Fibroblast of skin of abdomen (primary cell): ENCODE measurements around the gene RALBP1.

Experiments
- DNase-seq: peaks from one replicate; pipeline ENCODE4 v3.0.0-alpha.2; 2013

The RALBP1 gene

DNA sequence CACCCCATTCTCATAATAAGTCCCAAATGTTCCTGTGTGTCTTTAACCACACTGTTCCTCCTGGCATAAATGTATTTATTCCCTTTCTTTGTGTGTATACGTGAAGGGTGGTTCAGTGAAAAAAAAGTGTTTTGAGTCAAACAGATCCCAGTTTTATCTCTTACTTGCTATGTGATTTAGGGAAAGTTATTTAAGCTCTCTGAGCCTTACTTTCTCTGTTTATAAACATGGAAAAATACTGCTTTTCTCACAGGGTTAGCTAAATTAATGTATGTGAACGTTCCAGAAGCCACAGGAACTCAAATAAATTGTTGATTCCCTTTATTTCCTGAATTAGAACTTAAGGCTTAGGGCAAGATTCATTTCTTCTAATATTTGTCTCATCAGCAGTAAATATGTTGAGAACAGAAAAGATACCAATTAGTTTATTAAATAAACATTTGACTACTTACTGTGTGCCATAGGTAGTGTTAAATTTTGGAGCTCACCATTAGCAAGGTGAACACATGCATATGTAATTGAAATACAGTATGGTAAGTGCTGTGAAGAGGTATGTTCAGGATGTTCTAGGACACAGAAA, 33.2 kb downstream of the RALBP1 start:
- DNase-seq = no peak

DNA sequence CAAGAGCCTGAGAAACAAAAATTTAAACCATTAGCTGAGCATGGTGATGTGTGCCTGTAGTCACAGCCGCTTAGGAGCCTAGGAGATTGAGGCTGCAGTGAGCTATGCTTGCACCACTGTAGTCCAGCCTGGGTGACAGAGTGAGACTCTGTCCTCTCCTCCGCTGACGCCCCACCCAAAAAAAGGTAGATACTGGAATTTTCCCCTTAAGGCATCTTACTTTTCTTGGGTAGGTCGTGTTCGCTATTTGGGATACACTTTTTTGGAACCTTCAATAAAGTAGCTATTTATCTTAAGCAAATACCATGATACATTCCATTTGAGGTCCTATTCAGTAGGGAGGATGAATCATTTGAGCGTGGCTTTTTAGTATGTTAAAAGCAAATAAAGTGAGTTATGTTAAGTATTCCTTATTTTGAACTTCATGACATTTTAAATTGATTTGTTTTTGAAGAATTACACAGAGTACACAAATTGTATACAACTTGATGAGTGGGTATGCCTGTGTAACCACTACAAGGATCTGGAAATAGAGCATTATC, 38.7 kb downstream of the RALBP1 start:
- peak; percentile 78 for DNase-seq

- DNase-seq = peak; percentile 48
Observed at GRCh38 chr18:9516437-9517064, 41.2 kb downstream of the RALBP1 start.

DNA sequence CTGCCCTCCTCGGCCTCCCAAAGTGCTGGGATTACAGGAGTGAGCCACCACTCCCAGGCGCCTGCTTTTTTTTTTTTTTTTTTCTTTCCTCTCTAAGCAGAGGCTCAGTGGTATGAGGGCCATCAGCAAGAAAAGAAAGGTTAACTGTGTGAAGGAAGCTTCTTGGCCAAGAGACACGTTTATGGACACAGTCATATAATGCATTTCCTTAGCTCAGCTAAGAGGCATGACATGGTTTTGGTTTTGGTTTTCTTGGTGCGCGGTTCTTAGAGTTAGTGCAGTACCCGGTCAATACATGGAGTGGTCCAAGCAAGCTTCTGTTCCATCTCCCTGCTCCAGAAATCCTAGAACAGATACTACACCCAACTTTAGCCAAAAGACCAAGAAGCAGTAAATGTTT, 42.6 kb downstream of the RALBP1 start:
- no peak for DNase-seq

- no peak for DNase-seq
Observed at GRCh38 chr18:9519399-9519798, 44.1 kb downstream of the RALBP1 start.

- DNase-seq = no peak
Observed at GRCh38 chr18:9520666-9521065, 45.4 kb downstream of the RALBP1 start.

GRCh38 chr18:9521770-9522169, 46.5 kb downstream of the RALBP1 start:
- DNase-seq = no peak

- DNase-seq = no peak
Observed at GRCh38 chr18:9522952-9523351, 47.6 kb downstream of the RALBP1 start.

- no peak for DNase-seq
Observed at GRCh38 chr18:9526458-9526857, 51.1 kb downstream of the RALBP1 start.

- DNase-seq = no peak
Observed at GRCh38 chr18:9530226-9531009, 55.1 kb downstream of the RALBP1 start.

DNA sequence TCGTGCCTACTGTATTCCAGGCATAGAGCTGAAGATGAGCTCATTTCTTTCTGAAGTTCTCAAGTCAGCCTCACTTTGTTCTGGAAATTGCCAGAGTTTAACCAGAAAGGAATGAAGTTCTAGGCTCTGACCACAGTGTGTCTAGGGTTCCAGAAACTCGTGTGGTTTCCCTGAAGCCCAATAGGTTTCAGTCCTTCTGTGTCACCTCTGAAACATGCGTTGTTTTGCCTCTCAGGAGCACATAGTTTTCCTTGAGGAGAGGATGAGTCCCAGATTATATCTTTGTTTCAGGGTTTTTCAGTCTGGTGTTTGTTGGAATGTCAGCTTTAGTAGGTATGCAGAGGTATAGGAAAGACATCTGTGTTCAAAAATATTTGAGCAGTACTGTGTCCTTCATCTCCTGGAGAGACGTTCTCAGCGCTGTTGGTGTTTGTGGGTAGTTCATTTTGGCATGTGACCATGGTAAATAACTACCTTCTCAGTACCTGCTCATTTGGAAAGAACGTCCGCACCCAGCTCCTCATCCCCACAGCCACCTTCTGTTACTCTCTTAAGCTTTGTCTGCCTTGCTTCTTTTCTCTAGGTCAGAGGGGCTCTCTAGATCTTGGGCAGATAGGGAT, 56.6 kb downstream of the RALBP1 start:
- DNase-seq = peak; percentile 42

DNA sequence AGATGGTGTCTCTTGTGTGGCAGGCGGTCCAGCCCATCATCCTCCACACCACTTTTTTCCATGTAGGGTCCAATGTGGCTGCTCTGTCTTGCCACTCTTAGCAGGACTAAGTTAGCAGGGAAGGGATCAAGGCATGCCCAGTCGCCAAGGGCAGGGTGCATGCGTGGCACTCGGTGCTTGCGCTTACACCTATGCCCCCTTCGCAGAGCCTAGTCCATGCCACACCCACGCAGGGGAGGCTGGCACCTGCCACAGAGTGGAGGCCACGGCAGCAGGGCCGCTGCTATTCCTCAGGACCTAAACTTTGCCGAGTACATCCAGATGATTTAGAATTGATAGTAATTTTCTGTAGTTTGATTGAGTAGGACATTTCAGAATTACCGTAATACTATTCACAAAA, 59.5 kb downstream of the RALBP1 start:
- DNase-seq = no peak

DNA sequence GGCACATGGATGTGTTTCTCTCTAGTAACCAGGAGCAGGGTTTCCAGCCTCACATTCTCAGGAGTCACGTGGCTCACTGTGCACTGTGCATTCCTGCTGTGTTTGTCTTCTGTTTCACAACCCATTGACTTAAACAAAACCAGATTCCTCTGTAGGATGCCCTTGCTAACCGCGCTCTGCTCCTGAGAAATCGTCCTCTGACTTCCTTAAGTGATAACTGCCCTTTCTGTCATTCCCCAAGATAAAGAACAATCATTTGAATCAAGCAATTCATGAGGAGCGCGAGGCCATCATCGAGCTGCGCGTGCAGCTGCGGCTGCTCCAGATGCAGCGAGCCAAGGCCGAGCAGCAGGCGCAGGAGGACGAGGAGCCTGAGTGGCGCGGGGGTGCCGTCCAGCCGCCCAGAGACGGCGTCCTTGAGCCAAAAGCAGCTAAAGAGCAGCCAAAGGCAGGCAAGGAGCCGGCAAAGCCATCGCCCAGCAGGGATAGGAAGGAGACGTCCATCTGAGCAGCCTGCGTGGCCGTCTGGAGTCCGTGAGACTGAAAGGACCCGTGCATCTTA, 60.2 kb downstream of the RALBP1 start:
- peak; percentile 96 for DNase-seq

DNA sequence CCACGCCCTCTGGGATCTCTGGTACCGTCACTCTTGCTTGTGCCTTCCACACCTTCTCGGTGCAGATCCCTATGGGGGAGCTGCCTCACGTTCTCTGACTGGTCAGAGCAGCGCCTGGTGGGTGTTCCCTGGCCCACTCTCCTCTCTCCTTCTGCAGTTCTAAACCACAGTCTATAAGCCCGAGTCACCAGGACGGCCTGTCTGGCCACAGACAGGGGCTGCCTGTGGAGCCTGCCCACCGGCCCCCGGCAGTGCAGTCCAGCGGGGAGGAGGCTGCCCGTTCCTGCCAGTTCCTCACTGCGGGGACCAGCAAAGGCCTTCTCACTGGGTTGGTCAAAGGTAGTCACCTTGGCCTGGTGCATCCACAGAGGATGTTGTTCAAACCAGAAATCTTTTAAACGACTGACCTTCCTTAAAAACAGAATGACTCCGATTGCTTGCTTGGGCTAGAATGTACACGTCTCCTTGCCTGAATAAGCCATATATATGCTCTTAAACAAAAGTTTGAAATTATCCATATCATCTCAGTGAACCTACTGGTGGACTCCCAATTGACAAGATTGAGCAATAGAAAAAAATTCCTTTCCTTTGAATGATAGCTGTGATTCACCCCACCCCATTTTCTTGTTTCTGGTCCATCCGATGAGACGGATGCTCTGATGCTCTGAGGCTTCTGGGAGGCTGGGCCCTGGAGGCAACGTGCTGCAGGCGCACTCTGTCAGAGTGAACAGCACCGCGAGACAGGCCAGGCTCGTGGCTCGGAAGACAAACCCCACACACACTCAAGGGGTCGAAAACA, 61.2 kb downstream of the RALBP1 start:
- peak; percentile 75 for DNase-seq

GRCh38 chr18:9537677-9538076, 62.4 kb downstream of the RALBP1 start:
- no peak for DNase-seq

GRCh38 chr18:9539283-9539682, 64.0 kb downstream of the RALBP1 start:
- DNase-seq = peak; percentile 82

DNA sequence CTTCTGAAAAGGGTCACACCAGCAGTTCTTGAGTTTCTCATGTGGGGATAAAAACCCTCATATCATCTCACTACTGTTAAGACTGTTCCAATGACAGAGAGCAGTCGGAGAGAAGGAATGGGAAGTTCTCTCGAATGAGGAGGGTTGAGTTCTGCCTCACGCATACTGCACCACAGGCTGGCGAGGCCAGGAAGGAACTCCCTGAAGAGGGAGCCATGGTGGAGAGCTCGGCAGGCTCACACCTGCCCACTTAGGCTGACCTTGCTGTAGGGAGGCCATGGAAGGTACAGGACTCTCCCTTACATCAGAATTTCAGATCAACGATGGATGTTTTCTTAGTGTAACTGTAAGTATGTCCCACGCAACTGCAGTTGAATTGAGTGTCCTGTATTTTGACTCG, 64.6 kb downstream of the RALBP1 start:
- DNase-seq = no peak

- DNase-seq = no peak
Observed at GRCh38 chr18:9542924-9543323, 67.6 kb downstream of the RALBP1 start.

DNA sequence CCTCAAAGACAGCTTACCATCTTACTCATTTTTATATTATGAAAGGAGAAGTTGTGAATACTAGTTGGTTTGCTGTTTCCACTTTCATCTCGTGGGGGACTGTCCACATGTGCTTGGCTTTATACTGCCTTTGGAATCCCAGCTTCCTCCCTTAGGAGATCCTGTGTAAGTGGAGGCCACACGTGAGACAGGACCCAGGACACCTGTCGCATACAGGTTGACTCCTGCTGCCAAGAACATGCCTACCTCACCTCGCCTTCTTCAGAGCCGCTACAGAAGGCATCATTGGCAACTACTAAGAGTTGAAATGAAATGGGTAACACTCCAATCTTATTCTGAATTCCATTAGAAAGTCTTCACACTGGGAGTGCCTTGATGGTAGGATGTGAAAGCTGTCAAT, 69.7 kb downstream of the RALBP1 start:
- no peak for DNase-seq

DNA sequence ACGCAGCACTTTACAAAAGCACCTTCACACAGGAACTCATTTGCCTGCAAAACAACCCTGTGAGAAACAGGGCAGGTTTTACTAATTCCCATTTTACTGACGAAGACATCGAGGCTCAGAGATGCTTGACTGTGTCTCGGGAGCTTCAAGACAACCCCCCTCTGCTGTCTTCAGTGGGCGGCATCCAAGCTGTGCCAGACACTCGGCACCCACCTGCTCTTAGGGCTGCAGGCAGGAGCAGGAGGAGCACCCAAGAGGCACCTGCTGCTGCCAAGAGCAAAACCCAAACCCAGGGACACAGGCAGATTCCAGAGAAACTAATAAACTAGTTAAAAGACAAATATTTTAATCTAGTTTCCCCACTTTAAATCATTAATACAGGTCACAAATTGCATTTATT, 71.2 kb downstream of the RALBP1 start:
- DNase-seq = no peak

GRCh38 chr18:9547782-9548181, 72.5 kb downstream of the RALBP1 start:
- DNase-seq = no peak

DNA sequence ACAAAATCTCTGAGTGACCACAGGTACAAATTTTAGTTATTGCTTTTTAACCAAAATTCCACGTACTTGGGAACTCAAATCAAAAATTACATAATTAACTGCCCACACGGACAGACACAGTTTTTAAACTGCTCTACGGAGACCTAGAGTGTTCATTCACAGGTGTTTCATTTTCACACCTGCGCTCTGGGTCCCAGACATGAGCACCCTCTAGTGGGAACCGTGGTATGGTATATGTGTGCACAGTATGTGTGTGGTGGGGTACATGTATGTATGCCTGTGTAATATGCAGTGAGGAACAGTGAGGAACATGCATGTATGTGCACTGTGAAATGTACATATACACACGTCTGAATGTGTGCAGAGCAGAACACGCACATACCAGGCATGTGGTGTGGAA, 74.1 kb downstream of the RALBP1 start:
- DNase-seq = no peak
